NK-92 (cell line): Measurements from ENCODE around the gene ANKRD11.
"Not testable (repeated sequence)": the region's sequence is repeated elsewhere in the genome, so short reads cannot be mapped to it uniquely, and the experiment has no call there.

ENCODE experiments used
- DNase-seq: peaks from one replicate; lab custom pipeline; 2025; ENCODE audit not compliant: unreplicated experiment; lab: John Stamatoyannopoulos, UW

Gene ANKRD11

GRCh38 chr16:89409161-89409711 lies 81.1 kb downstream of the ANKRD11 start:
- no peak for DNase-seq

DNA sequence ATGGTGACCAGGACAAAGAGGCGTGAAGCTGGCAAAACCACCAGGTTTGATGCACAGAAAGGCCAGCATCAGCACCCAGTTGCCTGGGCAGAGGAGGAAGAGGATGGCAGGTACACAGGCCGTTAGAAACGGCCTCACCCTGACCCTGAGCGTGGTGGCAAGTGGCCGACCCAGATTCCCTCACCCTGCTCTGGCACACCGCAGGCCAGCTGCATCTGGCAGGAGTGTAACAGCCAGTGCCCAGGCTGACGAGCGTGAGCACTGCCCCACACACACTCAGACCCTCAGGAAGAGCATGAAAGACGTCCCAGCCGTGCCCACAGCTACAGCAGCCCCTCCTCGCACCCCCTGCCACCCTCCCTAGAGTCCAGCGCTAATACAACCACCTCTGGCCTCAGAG lies 82.0 kb downstream of the ANKRD11 start:
- no peak for DNase-seq

- DNase-seq: no peak
Measured at GRCh38 chr16:89407925-89408300, 82.4 kb downstream of the ANKRD11 start.

DNA sequence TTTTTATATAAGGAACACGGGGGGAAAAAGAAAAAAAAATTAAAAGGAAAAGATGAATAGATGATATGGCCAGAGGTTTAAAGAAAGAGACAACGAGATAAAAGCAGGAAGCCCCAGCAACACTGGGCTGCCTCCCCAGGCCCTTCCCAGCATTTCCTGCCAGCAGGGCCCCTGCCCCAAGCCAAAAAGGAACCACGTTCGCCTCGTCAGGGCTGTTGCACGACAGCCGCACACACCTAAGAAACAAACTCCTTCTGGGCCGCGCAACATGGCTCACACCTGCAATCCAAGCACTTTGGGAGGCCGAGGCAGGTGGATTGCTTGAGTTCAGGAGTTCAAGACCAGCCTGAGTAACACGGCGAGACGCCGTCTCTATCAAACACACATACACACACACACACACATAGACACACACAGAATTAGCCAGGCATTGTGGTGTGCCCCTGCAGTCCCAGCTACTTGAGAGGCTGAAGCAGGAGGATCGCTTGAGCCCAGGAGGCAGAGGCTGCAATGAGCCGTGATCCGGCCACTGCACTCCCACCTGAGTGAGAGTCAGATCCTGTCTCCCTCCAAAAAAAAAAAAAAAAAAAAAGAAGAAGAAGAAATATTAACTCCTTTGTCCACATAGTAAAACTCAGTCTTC lies 83.0 kb downstream of the ANKRD11 start:
- DNase-seq: no peak

DNA sequence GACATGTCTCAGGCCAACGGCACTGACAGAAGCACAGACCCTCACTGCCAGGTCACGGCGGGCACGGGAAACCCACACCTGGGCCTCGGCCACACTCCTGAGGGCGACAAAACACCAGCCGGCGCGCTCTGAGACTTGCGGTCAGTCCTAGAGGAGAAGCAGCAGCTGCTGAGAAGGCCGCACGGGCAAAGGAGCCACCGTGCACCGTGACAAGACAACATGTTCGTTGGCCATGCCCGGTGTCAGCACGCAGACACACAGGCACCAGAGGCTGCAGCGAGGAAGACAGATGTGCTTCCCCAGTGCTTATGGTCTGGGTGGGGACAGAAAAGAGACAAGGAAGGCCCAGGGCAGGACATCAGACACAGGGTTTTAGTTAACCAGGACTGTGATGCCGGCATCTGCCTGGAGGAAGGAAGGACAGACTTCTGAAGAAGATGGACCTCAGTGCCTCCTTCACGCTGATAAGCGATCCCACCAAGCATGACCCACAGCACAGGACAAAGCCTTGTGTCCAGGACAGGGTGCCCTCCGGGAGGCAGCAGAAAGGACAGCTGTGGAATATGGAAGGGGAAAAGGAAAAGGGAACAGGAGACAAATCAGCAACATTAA lies 84.0 kb downstream of the ANKRD11 start:
- DNase-seq: no peak

DNA sequence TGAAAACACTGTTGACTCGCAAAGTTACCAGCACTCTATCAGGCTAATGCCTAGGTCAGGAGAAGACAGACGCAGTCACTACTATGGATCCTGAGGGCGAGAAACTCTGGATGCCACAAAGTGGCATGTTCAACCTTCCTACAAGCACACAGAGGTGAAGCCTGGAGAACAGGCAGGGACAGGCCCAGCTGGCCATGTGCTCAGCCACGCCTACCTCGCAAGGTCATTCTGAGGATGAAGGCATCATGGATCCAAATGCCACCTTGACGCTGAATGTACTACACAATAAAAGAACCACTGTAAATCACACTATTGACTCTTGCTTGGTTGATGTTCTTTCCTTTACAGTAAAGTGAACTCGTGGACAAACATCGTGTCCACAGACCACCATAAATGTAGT lies 85.8 kb downstream of the ANKRD11 start:
- no peak for DNase-seq

GRCh38 chr16:89402962-89403361 lies 87.4 kb downstream of the ANKRD11 start:
- no peak for DNase-seq

DNA sequence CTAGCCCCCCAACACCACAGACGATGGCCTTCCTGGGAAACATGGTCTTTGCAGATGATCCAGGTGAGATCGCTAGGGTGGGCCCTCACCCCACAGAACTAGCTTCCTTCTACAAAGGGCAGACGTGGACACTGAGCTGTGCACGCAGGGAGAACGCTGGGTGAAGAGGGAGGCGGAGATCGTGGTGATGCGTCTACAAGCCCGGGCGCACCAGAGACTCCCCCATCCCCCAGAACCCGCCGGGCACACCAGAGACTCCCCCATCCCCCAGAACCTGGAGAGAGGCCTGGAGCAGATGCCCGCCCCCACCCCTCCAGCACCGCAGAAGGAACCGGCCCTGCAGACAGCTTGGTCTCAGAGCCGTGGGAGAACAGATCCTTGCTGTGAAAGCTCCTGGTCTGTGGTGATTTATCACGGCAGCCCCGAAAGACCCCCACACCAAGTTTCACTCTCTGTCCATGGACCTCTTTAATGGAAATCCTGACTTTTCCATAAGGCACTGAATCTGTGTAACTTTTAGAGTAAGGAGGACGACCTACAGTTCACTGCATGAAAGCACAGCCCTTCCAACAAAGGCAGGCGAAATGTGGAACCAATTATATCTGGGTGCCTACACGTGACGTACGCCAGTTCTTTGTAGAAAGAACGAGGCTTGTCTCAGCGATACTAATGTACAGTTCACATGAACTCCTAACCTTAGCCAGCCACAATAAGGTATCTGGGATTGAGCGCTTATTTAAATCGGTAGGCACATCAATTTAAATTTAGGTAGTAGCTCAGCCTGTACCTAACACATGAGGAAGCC lies 88.5 kb downstream of the ANKRD11 start:
- no peak for DNase-seq

DNA sequence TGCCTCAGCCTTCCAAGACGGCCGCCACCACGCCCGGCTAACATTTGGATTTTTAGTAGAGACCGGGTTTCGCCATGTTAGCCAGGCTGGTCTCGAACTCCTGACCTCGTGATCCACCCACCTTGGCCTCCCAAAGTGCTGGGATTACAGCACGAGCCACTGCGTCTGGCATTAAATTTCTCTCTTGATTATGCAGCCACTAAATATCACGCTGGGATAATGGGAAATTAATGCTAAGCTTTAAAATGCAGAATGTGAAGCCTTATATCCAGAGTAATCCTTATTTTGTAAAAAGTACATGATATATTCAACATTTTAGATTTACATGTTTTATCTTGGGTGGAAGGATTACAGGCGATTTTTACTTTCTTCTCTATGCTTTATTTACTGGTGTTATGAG lies 89.2 kb downstream of the ANKRD11 start:
- DNase-seq: no peak

- no peak for DNase-seq
Measured at GRCh38 chr16:89400740-89401139, 89.6 kb downstream of the ANKRD11 start.

GRCh38 chr16:89398924-89399323 lies 91.4 kb downstream of the ANKRD11 start:
- DNase-seq: no peak

DNA sequence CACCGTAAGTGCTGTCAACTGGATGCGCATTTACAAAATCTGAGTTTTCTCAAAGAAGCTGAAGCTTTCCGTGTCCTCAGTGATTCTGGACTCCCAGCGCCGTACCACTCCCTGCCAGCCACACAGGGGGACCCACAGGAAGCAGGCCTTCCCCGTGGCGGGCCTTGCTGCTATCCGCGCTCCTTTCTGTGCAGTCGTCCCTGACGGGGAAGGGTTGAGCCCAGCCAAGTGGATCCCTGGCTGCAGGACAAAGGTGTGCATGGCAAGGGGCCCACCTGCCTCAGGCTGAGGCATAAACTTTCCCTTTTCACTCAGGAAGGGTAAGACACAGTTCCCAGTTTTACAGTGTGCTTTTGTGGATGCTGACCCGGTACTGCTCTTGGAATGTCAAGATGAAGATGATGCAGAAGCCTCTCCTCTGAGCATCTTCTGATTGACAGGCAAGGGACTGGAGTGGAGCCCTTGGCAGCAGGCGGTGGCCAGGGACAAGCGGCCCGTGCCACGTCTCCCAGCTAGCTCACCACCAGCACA lies 93.0 kb downstream of the ANKRD11 start:
- no peak for DNase-seq

DNA sequence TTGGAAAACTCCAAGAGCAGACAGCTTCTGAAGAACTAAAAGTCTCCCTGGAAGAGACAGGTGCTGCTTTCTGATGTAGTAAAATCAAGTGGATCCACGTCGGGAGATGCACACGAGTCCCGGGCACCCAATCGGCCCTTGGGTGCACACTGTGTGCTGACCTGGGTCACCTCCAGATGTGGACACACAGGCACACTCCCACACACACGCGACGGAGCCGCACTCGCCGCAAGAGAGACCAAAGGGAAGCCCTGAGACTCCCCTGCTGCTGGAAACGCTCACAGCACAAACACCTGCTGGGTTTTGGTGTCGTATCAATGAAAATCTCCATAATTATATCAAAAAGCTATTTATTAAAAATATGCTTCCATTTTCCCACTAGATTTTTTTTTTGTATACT lies 94.2 kb downstream of the ANKRD11 start:
- no peak for DNase-seq

DNA sequence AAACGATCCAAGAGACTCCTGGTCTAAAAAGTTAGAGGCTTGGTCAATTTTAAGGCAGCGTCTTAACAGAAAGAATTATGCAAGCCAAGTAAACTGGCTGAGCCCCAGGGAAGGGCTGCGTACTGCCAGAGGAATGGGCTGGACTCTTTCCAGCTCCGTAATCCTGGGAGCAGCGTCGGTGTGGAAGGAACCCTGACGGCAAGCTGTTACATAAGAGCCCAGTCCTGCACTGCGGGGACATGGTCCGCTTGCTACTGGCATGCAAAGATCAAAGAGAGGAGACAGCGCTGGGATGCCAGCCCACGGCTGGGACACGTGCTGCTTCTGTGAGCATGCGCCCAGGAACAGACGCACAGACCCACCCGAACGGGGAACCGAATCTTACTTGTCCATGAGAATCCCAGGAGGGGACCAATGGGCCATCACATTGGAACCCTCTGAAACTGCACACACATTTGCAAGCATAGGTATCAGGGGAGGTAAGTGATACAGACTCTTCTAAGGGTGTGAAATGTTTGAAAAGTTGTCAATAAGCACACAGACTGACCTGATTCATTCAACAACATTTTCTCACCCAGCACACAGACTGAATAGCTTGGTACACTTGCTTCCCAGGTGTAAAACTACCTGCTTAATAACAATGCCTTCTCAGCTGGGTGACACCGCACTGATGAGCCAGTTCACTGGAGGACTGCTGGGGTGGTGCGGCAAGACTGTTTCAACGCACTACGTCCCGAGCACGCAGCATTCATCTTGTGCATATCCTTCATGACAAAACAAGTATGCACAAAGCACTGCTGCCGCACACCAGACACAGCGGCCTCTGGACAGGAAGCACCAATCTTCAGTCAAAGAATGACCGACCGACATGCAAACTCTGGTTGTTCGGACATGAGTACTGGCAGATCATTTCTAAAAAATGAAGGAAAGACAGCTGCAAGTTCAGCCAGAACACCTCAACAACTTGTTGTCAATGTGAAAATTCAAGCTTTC lies 94.9 kb downstream of the ANKRD11 start:
- DNase-seq: no peak

- DNase-seq: no peak
Measured at GRCh38 chr16:89393738-89394406, 96.5 kb downstream of the ANKRD11 start.

GRCh38 chr16:89392881-89393737 lies 97.3 kb downstream of the ANKRD11 start:
- DNase-seq: no peak

GRCh38 chr16:89390224-89390583 lies 100.2 kb downstream of the ANKRD11 start:
- not testable (repeated sequence) for DNase-seq

- not testable (repeated sequence) for DNase-seq
Measured at GRCh38 chr16:89389504-89390223, 100.7 kb downstream of the ANKRD11 start.
